GM13976 (cell line): ENCODE data around the gene TCF3.

ENCODE experiments used
- DNase-seq: peaks from one replicate; pipeline ENCODE4 v3.0.0; 2012; ENCODE audit warnings: low spot score
- in situ Hi-C: fragments of 300-500 bp; cut with MboI; formaldehyde crosslinking; loops from one replicate; pipeline ENCODE4 v1.12.0; 2022; ENCODE audit warnings: low sequenced_read_pairs, mixed read lengths, inconsistent platforms; ENCODE audit not compliant: unreplicated experiment
- TF ChIP-seq, protein P1 (sequence below): IDR thresholded peaks from 2 replicates; pipeline ENCODE4 v1.5.1; 2012; ENCODE audit warnings: borderline replicate concordance, mild to moderate bottlenecking; ENCODE audit not compliant: insufficient read depth; ENCODE audit errors: extremely low read depth, missing control alignments, control extremely low read depth

TCF3 gene

DNA sequence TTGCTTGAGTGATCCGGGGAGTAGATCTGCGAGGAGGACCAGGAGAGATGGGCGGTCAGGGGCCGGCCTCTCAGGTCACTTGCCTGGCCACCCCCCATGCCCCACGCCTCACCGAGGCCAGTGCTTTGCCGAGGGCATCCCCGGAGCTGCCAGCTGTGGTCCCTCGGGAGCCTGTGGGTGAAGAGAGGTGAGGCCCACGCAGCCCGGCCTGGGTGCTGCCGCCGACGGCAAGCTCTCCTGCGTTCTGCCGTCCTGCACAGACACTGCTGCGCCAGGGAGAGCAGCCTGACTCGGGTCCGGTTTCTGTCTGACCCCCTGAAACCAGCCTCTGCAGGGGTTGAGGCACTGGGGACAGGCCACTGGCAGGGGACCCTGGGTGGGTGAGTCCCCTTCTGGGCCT, 31.4 kb downstream of the TCF3 start:
- DNase-seq, result no peak
- in situ Hi-C loops, result no loop called here
- TF ChIP-seq, protein P1, sequence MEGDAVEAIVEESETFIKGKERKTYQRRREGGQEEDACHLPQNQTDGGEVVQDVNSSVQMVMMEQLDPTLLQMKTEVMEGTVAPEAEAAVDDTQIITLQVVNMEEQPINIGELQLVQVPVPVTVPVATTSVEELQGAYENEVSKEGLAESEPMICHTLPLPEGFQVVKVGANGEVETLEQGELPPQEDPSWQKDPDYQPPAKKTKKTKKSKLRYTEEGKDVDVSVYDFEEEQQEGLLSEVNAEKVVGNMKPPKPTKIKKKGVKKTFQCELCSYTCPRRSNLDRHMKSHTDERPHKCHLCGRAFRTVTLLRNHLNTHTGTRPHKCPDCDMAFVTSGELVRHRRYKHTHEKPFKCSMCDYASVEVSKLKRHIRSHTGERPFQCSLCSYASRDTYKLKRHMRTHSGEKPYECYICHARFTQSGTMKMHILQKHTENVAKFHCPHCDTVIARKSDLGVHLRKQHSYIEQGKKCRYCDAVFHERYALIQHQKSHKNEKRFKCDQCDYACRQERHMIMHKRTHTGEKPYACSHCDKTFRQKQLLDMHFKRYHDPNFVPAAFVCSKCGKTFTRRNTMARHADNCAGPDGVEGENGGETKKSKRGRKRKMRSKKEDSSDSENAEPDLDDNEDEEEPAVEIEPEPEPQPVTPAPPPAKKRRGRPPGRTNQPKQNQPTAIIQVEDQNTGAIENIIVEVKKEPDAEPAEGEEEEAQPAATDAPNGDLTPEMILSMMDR, result no peak

DNA sequence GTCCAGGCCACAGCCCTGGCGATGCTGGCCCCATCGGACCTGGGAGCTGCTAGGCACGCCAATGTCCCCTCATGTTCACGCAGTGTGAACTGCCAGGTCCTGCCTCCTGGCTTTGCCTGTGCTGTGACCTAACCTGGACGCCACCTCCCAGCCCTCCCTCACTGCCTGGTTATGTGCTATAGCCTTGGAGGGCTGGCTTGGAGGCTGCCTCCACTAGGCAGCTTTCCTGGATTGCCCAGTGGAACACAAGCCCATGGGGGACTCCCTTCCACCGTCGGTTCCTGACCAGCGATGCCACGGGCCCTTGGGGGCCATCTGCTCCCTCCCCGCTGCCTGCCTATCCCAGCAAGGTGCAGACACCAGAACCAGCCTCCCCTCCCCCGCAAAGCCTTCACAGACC, 31.9 kb downstream of the TCF3 start:
- in situ Hi-C loops, result no loop called here
- no peak for DNase-seq
- TF ChIP-seq, protein P1, result no peak

DNA sequence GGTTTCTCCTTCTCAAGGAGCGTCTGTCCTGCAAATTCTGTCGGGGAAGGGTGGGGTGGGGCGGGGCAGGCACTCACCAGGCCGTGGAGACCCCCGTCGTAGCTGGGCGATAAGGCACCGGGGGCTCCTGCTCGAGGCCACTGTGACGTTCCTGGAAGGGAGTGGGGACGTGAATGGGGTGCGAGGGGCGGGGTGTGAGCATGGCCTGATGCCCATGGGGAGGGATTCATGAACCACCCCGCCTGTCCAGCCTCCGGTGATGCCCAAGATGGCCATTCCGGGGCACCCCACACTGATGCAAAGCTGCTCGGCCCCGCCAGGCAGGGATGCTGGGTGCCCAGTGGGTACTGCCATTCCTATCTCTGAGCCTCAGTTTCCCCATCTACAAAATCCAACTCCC, 32.7 kb downstream of the TCF3 start:
- in situ Hi-C loops, result no loop called here
- DNase-seq, result no peak
- TF ChIP-seq, protein P1, result no peak

DNA sequence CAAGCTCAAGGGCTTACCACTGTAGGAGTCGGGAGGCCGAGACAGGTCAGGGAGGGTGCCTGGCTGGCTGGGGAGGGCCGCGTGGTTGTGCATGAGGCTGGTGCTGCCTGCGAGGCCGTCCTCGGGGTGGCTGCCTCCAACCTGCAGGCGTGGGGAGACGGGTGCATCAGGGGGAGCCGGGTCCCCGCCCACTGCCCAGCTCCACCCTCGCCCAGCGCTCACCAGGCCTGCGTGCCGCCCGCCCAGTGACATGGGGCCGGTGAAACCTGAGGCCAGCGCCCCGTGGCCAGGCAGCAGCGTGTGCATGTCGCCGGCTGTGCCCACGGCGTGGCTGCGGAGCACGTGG, 33.3 kb downstream of the TCF3 start:
- no peak for DNase-seq
- in situ Hi-C loops, result no loop called here
- TF ChIP-seq, protein P1, result no peak

DNA sequence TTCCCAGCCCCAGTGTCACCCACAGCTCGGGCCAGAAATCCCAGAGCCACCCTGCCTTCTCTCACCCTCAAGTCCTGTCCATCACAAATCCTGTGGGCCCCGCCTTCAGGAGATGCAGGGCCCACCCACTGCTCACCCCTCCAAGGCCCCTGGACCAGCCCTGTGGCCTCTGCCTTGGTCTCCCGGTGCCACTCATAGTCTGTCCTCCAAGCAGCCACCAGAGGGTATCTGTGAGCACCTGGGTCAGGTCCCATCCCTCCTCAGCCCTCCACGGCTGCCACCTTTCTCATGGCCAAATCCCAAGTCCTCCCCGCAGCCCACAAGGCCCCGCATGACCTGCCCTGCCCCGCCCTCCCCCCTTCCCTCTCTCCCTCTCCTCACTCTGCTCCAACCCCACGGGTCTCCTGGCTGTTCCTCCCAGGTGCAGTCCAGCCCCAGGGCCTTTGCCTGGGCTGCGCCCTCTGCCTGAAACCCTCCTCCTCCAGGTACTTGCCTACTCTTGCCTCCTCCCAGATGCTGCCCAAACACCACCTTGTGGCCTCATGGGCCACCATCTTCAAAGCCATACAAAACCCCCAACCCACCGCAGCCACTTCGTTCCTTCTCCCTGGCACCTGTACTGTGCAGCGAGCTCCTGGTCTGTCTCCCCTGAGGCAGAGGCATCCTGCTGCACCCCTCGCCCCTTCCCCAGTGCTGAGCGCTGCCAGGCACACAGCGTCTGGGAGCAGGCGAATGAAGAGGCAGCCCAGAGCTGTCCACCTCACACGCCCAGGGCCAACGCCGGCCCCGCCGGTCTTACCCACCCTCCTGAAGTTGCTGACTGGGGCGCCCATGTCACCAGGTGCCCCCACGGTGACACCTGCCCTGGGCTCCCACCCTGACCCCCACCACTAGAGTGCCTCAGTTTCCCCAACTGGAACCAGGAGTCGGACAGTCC, 34.0 kb downstream of the TCF3 start:
- in situ Hi-C loops, result no loop called here
- peak; percentile 82 for DNase-seq
- TF ChIP-seq, protein P1, result peak; percentile 31

DNA sequence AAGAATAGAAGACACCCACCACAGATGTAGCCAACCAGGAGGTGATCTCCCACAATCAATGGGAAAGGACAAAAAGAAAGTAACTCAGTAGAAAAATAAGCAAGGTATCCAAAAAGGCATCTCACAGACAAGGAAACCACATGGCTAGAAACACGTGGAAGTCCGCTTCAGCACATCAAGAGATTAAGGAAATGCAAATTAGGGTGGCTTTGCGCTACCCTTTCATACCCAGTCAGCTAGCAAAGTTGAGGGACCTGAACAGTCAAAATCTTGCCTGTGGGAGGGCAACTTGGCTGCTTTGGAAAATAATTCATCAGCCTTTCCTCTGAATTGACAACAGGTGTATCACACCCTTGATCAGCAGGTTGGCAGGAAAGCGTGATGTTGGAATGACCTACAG, 35.5 kb downstream of the TCF3 start:
- in situ Hi-C loops, result no loop called here
- DNase-seq, result no peak
- TF ChIP-seq, protein P1, result no peak
